HG03139 (cell line): ENCODE measurements around the gene NDUFC2.
"Not testable (repeated sequence)": the region's sequence is repeated elsewhere in the genome, so short reads cannot be mapped to it uniquely, and the experiment has no call there.

Source experiments
- ATAC-seq: cut with Tn5 transposase; IDR thresholded peaks from one replicate; pipeline ENCODE4 v1.9.1; 2021; ENCODE audit not compliant: unreplicated experiment

Gene NDUFC2

GRCh38 chr11:78080084-78080817, 589 bp upstream of the NDUFC2 start:
- no peak for ATAC-seq

- no peak for ATAC-seq
Observed at GRCh38 chr11:78078218-78079167, 1.2 kb downstream of the NDUFC2 start.

DNA sequence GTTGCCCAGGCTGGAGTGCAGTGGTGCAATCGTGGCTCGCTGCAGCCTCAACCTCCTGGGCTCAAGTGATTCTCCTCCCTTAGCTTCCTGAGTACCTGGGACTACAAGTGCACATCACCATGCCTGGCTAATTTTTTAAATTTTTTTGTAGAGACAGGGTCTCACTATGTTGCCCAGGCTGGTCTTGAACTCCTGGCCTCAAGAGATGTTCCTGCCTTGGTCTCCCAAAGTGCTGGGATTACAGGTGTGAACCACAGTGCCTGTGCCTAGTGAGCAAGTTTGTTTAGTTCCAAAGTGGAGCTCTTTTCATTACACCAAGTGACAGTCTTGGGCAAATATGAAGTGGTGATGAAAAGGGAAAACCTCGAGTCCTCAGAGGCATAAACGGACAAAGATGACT, 2.1 kb downstream of the NDUFC2 start:
- not testable (repeated sequence) for ATAC-seq

- ATAC-seq = no peak
Observed at GRCh38 chr11:78076733-78077403, 2.8 kb downstream of the NDUFC2 start.

DNA sequence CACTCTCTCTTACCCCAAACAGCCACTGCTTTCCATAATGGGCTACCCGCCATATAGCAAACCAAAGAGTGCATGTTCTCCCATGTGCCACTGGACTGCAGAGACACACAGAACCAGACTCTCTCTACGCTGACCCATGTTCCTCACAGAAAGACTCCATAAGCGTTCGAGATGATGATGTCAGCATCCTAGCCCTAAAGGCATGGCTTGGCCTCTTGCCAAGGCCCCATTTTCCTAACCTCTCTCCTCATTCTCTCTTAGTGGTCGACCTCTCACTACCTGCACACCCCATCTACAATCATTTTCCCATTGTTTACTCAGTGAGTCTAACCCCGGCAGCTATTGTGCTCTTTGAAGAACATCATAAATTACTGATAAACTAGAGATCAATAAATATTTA, 4.9 kb downstream of the NDUFC2 start:
- no peak for ATAC-seq

DNA sequence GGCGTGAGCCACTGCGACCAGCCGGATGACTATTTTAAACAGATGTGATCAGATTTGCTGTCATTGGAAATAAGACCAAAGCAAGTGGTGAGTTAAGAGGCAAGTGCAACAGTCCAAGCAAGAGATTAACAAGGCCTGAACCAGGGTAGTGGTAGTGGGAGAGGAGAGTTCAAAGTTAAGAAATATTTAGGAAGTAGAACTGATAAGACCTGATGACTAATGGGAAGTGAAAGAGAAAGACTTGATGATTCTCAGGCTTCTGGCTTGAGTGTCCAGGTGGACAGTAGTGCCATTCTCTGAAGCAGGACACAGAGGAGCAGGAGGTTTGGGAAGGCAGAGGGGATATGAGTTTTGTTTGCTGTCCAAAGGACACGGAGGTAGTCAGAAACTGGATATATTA, 7.2 kb downstream of the NDUFC2 start:
- no peak for ATAC-seq

DNA sequence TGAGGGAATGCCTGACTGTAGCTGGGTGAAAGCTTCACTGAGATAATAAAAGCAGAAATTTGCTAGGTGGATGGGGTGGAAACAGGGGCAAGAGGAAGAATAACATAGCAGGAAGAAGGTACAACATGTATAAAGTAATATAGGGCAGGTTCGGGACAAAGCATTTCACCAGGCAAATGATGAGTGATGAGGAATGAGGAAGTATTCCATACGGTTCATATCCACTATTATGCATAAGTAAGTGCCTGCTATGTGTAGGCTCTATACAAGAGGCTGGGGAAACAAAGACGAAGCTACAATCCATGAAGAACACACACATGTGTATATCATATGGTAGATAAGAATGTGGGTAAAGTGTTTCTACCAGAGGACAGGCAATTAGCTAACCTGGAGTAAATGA, 7.9 kb downstream of the NDUFC2 start:
- ATAC-seq = no peak

- no peak for ATAC-seq
Observed at GRCh38 chr11:78070621-78071020, 9.0 kb downstream of the NDUFC2 start.

- no peak for ATAC-seq
Observed at GRCh38 chr11:78069465-78069864, 10.2 kb downstream of the NDUFC2 start.

- ATAC-seq = no peak
Observed at GRCh38 chr11:78067704-78068103, 12.0 kb downstream of the NDUFC2 start.

- ATAC-seq = no peak
Observed at GRCh38 chr11:78066471-78066870, 13.2 kb downstream of the NDUFC2 start.

DNA sequence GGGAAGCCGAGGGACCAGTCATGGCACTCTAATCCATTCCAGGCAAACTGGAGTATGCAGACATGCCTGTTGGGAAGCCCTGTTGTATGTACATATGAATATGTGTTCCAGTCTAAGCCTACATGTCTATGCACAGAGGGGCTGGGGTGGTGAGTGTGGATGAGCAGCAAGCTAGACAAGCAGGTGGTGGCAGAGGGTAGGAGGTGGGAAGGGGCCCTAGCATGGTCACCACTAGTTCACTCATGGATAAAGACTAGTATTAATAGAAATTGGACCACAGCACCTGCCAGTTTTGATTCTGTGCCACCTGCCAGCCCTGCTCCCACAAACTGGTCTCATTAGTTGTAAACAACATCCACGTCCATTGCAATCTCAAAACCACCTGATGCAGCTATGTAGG, 14.5 kb downstream of the NDUFC2 start:
- no peak for ATAC-seq

DNA sequence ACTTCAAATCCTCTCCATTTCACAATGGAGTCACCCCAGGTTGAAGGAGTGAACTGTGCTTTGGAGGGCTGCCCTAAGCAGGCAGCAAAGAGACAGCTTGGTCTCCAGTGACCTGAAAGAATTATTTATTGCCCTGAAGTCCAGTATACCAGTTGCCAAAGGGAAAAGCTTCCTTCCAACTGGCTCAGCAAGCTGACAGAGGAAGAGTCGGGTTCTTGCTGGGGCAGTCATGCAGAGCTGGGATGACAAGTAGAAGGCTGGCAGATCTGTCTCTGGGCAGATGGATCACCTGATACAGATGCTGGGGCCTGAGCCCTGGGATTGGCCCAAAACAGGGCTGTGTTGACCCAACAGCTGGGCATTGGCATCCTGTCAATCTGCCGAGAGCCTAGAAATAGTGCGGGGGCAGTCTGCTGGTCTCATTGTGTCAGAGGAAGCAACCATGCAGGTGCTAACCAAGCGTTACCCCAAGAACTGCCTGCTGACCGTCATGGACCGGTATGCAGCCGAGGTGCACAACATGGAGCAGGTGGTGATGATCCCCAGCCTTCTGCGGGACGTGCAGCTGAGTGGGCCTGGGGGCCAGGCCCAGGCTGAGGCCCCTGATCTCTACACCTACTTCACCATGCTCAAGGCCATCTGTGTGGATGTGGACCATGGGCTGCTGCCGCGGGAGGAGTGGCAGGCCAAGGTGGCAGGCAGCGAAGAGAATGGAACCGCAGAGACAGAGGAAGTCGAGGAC, 16.1 kb downstream of the NDUFC2 start, which contains the start of gene THRSP:
Gene THRSP (plus strand): TSS at position 422 of the 742 bp plus-strand sequence. CDS start 21 bp downstream, at position 443.
- ATAC-seq = no peak

DNA sequence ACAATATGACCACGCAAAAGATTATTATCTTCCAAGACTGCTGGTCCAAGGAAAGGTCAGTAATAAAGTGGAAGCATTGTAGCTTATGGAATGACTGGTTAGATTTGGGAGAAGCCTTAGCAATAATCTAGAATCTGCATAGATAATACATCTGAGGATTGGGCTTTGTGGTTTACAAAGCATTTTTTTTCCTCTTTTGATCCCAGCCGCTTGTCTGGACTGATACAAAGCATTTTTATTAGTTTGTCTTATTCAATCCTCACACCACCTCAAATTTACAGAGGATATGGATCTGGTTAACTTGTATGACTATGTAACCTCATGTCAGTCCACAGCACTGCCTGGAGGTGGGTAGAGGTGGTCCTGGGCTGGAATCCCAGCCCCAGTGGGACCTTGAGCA, 17.0 kb downstream of the NDUFC2 start:
- no peak for ATAC-seq

DNA sequence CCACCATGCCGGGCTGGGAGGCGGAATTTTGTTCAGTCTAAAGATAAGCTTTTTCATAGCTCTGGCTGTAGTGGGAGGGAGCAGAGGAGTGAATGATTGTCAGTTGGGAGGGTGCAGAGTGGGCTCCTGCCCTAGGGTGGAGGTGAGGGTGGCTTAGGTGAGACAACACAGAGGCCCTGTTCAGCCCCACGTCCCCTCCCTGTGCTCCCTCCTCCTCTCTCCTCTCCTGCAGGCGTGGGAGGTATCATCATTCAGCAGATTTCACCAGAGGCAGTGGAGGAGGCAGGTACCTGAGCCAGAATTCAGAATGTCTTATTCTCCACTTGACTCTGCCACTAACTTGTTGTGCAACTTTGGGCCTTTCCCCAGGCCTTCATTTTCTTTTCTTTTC, 17.7 kb downstream of the NDUFC2 start:
- no peak for ATAC-seq

- ATAC-seq = no peak
Observed at GRCh38 chr11:78061088-78061920, 18.4 kb downstream of the NDUFC2 start.

DNA sequence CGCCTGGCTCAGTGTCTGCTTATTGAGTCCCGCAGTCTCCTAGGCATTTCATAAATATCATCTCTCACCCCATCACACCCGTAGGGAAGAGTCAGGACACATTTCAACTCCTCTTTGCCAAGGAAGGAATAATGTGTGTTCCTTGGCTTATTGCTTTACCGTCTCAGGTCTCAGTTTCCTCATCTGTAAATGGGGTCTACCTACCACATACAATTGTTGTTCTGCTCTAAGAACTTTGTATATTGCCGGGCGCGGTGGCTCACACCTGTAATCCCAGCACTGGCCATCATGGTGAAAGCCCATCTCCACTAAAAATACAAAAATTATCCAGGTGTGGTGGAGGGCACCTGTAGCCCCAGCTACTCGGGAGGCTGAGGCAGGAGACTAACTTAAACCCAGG, 19.1 kb downstream of the NDUFC2 start:
- no peak for ATAC-seq

DNA sequence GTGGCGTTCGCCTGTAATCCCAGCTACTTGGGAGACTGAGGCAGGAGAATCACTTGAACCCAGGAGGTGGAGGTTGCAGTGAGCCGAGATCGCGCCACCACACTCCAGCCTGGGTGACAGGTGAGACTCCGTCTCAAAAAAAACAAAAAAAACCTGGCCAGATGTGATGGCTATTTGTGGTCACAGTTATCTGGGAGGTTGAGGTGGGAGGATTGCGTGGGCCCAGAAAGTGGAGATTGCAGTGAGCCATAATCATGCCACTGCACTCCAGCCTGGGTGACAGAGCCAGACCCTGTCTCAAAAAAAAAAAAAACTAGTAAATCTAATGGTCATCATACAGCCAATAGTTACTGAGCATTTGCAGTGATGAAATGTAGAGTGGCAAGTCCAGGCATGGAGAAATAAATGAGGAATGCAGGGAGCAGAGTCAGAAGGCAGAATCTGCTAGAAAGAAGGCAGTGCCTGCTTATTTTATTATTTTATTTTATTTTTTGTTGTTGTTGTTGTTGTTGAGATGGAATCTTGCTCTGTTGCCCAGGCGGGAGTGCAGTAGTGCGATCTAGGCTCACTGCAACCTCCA, 19.8 kb downstream of the NDUFC2 start:
- not testable (repeated sequence) for ATAC-seq

DNA sequence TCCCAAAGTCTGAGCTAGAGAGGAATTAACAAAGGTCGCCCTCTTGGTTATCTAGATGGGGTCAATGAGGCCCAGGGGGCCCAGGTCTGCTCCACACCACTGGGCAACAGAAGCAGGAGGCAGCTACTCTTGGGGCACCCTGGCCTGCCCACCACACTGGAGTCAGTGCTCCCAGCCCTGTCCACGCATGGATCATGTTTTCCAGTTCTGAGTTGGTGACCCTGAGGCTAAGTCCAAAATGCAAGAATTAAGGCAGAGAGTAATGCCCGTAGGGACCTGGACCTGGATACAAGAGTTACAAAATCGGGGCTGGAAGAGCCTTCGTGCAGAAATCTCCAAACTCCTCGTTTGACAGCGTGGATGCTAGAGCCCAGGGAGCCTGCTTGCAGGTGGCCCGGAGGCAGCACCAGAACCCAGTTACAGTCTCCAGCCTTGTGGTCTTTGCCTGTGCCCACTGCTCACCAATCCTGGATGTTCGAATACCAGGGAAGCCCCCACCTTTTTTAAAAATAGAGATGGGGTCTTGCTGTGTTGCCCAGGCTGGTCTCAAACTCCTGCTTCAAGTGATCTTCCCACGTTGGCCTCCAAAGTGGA, 22.1 kb downstream of the NDUFC2 start:
- no peak for ATAC-seq
